ENCODE measurements around the gene SCGB3A2.

DNA sequence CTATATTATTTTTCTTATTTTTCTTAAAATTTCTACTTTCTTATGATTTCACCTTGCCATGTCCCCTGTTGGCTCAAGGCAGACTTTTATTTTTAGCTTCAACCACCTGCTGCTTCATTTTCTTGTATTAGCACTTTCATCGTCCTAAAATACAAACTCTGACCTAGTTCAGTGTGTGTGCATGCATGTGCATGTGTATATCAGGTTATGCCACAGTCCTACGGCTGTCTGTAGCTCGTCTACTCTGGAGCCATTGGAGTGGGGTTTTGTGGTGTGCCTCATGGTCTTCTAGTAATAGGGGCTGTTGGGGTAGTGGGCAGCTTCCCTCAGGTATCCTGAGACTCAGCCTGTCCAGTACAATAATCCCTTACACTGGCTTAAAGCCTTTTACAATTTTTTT, 33.7 kb upstream of the SCGB3A2 start:
- TF ChIP-seq, protein P1, sequence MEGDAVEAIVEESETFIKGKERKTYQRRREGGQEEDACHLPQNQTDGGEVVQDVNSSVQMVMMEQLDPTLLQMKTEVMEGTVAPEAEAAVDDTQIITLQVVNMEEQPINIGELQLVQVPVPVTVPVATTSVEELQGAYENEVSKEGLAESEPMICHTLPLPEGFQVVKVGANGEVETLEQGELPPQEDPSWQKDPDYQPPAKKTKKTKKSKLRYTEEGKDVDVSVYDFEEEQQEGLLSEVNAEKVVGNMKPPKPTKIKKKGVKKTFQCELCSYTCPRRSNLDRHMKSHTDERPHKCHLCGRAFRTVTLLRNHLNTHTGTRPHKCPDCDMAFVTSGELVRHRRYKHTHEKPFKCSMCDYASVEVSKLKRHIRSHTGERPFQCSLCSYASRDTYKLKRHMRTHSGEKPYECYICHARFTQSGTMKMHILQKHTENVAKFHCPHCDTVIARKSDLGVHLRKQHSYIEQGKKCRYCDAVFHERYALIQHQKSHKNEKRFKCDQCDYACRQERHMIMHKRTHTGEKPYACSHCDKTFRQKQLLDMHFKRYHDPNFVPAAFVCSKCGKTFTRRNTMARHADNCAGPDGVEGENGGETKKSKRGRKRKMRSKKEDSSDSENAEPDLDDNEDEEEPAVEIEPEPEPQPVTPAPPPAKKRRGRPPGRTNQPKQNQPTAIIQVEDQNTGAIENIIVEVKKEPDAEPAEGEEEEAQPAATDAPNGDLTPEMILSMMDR (IDR thresholded peaks at IDR 0.05): no peak
- no peak for TF ChIP-seq POLR2A (IDR thresholded peaks at IDR 0.05)
